Endothelial cell of umbilical vein (primary cell): ENCODE measurements around the gene AAGAB. TPM values are rescaled to one million over a fixed set of nuclear protein-coding genes. Genes with fewer than 3 reads are reported as not detected.

Experiments used
- BruUV-seq: library from RNA; stranded (reverse); fragments of 400-500 nt; replicated peaks from 2 replicates; lab custom pipeline; 2021; lab: Mats Ljungman, UMichigan
- CTCF ChIA-PET: fragments of 300-600, 350-600 bp; sonication (Branson Sonifier 250); formaldehyde crosslinking; loops from one replicate; lab custom pipeline; 2021; ENCODE audit warnings: antibody characterized with exemption, inconsistent platforms; lab: Charles Lee
- POLR2A ChIA-PET: fragments of 300-600, 350-600 bp; sonication (Branson Sonifier 250); formaldehyde crosslinking; loops from one replicate; lab custom pipeline; 2021; ENCODE audit warnings: antibody characterized with exemption, inconsistent platforms; lab: Charles Lee
- DNase-seq: peaks from one replicate; pipeline ENCODE4 v3.0.0-alpha.2; 2011; ENCODE audit warnings: low read depth, low spot score
- FAIRE-seq: peaks from 2 replicates; lab custom pipeline; 2011; peaks lifted over from hg19 to GRCh38; lab: Jason Lieb, UNC
- H2AFZ ChIP-seq: 2 replicates; pipeline ENCODE4 v1.6.0; 2012; ENCODE audit warnings: low read depth, low read length, control low read depth, inconsistent platforms
- H3K27ac ChIP-seq: 2 replicates; pipeline ENCODE4 v1.5.1; 2011; ENCODE audit warnings: low read depth, mild to moderate bottlenecking, control low read depth, low read length, moderate library complexity; ENCODE audit not compliant: insufficient read depth
- H3K27me3 ChIP-seq, 2 experiments: 2 replicates each; pipeline versions ENCODE4 v1.6.0 to v1.6.1; 2011; ENCODE audit warnings: low read length in 2 of 2, mixed read lengths in 1 of 2; ENCODE audit not compliant: control insufficient read depth in 2 of 2, insufficient read depth in 2 of 2
- H3K36me3 ChIP-seq, 2 experiments: 2 replicates in 1 of 2; 3 replicates in 1 of 2; pipeline ENCODE4 v1.5.1; 2011; ENCODE audit warnings: low read length in 2 of 2, mild to moderate bottlenecking in 1 of 2, moderate library complexity in 1 of 2; ENCODE audit not compliant: control insufficient read depth in 2 of 2, insufficient read depth in 2 of 2; ENCODE audit errors: extremely low read depth in 1 of 2
- H3K4me1 ChIP-seq: 3 replicates; pipeline ENCODE4 v1.5.1; 2011; ENCODE audit warnings: mild to moderate bottlenecking, low read length; ENCODE audit not compliant: control insufficient read depth, insufficient read depth; ENCODE audit errors: extremely low read depth
- H3K4me2 ChIP-seq: 2 replicates; pipeline ENCODE4 v1.6.1; 2011; ENCODE audit warnings: low read length, control low read depth, mixed read lengths; ENCODE audit not compliant: insufficient read depth
- H3K4me3 ChIP-seq, 3 experiments: fragments of 200-600 bp in 1 of 3; sonication (generic), shearing (Covaris generic) in 1 of 3; replicated peaks in 1 of 3; 2 replicates each; pipeline ENCODE4 v1.5.1; 2011 to 2016; ENCODE audit warnings: control low read depth in 3 of 3, low read length in 3 of 3, mild to moderate bottlenecking in 2 of 3, inconsistent platforms in 1 of 3, low read depth in 1 of 3, moderate library complexity in 1 of 3; ENCODE audit not compliant: insufficient read depth in 1 of 3
- H3K79me2 ChIP-seq: 2 replicates; pipeline ENCODE4 v1.6.0; 2012; ENCODE audit warnings: low read length, inconsistent platforms; ENCODE audit not compliant: control insufficient read depth, insufficient read depth
- H3K9ac ChIP-seq: replicated peaks from 2 replicates; pipeline ENCODE3; 2011; ENCODE audit warnings: low read length, control low read depth; ENCODE audit not compliant: insufficient read depth; ENCODE audit errors: extremely low read depth
- H3K9me1 ChIP-seq: replicated peaks from 3 replicates; pipeline ENCODE4 v1.6.0; 2011; ENCODE audit warnings: mild to moderate bottlenecking, low read length; ENCODE audit not compliant: control insufficient read depth, insufficient read depth; ENCODE audit errors: extremely low read depth
- H3K9me3 ChIP-seq: replicated peaks from 2 replicates; pipeline ENCODE4 v1.5.1; 2012; ENCODE audit warnings: low read length, inconsistent platforms; ENCODE audit not compliant: control insufficient read depth, insufficient read depth
- H4K20me1 ChIP-seq: replicated peaks from 2 replicates; pipeline ENCODE3; 2011; ENCODE audit warnings: mild to moderate bottlenecking, low read length; ENCODE audit not compliant: control insufficient read depth, insufficient read depth; ENCODE audit errors: extremely low read depth
- CTCF ChIP-seq, 2 donors: IDR thresholded peaks; 1 replicate in 1 of 2; 2 replicates in 1 of 2; pipeline ENCODE4 v1.5.1; 2011; ENCODE audit warnings: low read length in 2 of 2, mild to moderate bottlenecking in 2 of 2, moderate library complexity in 2 of 2, control low read depth in 1 of 2, inconsistent platforms in 1 of 2, low read depth in 1 of 2; ENCODE audit not compliant: insufficient read depth in 1 of 2; ENCODE audit errors: extremely low read depth in 1 of 2
- EZH2 ChIP-seq: IDR thresholded peaks from 2 replicates; pipeline ENCODE4 v1.6.1; 2012; ENCODE audit warnings: borderline replicate concordance, low read depth, mild to moderate bottlenecking, moderate library complexity, low read length, inconsistent platforms; ENCODE audit not compliant: severe bottlenecking
- FOS ChIP-seq: IDR thresholded peaks from 2 replicates; pipeline ENCODE4 v1.6.1; 2011; ENCODE audit warnings: mild to moderate bottlenecking, low read length, moderate library complexity, borderline replicate concordance; ENCODE audit not compliant: insufficient read depth
- GATA2 ChIP-seq: IDR thresholded peaks from 2 replicates; pipeline ENCODE4 v1.7.0; 2011; ENCODE audit warnings: low read depth, mild to moderate bottlenecking, moderate library complexity, mixed read lengths, low read length; ENCODE audit not compliant: insufficient read length, insufficient read depth
- MAX ChIP-seq: IDR thresholded peaks from 2 replicates; pipeline ENCODE4 v1.6.1; 2011; ENCODE audit not compliant: insufficient read depth, insufficient read length
- MYC ChIP-seq: IDR thresholded peaks from one replicate; pipeline ENCODE4 v1.6.1; 2011; ENCODE audit warnings: mild to moderate bottlenecking, low read depth, low read length
- POLR2AphosphoS5 ChIP-seq: IDR thresholded peaks from 2 replicates; pipeline ENCODE4 v1.6.1; 2012; ENCODE audit warnings: low read depth, mild to moderate bottlenecking, control low read depth, low read length, moderate library complexity; ENCODE audit not compliant: insufficient read depth
- dilution Hi-C: fragments of 300-500 bp; cut with MboI; formaldehyde crosslinking; loops from one replicate; pipeline ENCODE4 v1.15.0; 2019; ENCODE audit warnings: low sequenced_read_pairs; ENCODE audit not compliant: extremely low pct_ligation_motif_present
- intact Hi-C: fragments of 100-400 bp; cut with micrococcal nuclease; formaldehyde crosslinking; loops from one replicate; pipeline ENCODE4 v1.10.0; 2022
- polyA plus RNA-seq, 4 experiments: library from polyadenylated mRNA; depleted of rRNA in 3 of 4; stranded (reverse) in 3 of 4; unstranded in 1 of 4; fragments of >200 nt; gene quantifications; 2 replicates each; pipeline versions ENCODE4 v1.2.1 to v1.2.3, GENCODE V29; 2011 to 2012; ENCODE audit warnings: missing spikeins in 1 of 4
- total RNA-seq: library from RNA; stranded (reverse); gene quantifications from 2 replicates; pipeline ENCODE4 v1.2.3, GENCODE V29; 2021

The AAGAB gene
- total and polyA plus RNA-seq, 2 donors (not counting 3 experiments of a cell fraction or from before 2014, with no cell fraction given): 21.2 to 42.6 TPM

DNA sequence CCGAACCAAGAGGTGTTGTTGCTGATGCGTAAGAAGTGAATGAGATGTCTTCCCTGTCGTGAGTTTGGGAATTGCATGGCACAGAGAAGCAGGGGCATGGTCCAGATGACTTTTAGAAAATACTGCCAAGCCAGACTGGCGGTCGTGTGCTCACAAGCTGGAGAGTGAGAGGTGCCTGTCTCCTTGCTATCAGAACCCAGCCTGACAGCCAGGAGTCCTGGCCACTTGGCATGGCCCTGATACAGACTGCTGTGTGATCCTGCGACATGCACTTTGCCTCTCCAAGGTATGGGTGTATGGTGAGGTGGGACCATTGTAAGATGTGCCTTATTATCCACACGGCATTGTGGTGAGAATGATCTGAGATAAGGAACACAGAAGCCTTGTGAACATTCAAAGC lies 96.1 kb downstream of the AAGAB start:
- FAIRE-seq (no peak), DNase-seq (no peak)
- no peak overlapping the region for H3K9ac ChIP-seq
- no peaks in the 10 kb centered on the region for H3K9me1 ChIP-seq
- H3K4me1 ChIP-seq: peaks cover 30% of the 10 kb centered on the region
- BruUV-seq: no TSS peak
- H2AFZ ChIP-seq: no peak overlapping the region
- H3K9me3 ChIP-seq: no peaks in the 10 kb centered on the region
- POLR2A ChIA-PET: no interaction called here
- H4K20me1 ChIP-seq: no peaks in the 10 kb centered on the region
- TF ChIP-seq GATA2: no peak
- no peak for TF ChIP-seq FOS
- no peak for TF ChIP-seq EZH2
- TF ChIP-seq CTCF (IDR thresholded peaks at IDR 0.05; ENCODE audit: extremely low read depth in 1 of 2, insufficient read depth in 1 of 2, low read depth in 1 of 2, low read length in 2 of 2): no peak
- no peak for TF ChIP-seq MYC
- TF ChIP-seq POLR2AphosphoS5: no peak
- no peak for TF ChIP-seq MAX
- dilution Hi-C loops: no loop called here
- H3K27ac ChIP-seq: no peak overlapping the region
- H3K27me3 ChIP-seq: no peaks in the 10 kb centered on the region
- CTCF ChIA-PET: interaction anchor here (1.0 kb wide), 1 partner anchor 93 kb away, joined by 3 read pairs; the partner anchor contains the start of gene SMAD3
- intact Hi-C loops: no loop called here
- peaks cover 94% of the 10 kb centered on the region for H3K79me2 ChIP-seq
- H3K4me2 ChIP-seq: no peak overlapping the region
- no peak overlapping the region for H3K4me3 ChIP-seq
- no peaks in the 10 kb centered on the region for H3K36me3 ChIP-seq
